Measurements from ENCODE around the gene ZNF462.

DNA sequence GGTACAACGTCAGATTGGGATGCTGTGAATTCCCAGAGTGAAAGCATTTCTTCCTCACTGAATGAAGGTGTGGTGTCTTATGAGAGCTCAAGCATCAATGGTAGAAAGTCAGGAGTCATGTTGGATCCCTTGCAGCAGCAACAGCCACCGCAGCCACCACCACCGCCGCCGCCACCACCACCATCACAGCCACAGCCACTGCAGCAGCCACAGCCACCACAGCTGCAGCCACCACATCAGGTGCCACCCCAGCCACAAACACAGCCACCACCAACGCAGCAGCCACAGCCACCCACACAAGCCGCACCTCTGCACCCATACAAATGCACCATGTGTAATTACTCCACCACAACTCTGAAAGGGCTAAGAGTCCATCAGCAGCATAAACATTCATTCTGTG, 62.4 kb downstream of the ZNF462 start:
- TF ChIP-seq, protein P1, sequence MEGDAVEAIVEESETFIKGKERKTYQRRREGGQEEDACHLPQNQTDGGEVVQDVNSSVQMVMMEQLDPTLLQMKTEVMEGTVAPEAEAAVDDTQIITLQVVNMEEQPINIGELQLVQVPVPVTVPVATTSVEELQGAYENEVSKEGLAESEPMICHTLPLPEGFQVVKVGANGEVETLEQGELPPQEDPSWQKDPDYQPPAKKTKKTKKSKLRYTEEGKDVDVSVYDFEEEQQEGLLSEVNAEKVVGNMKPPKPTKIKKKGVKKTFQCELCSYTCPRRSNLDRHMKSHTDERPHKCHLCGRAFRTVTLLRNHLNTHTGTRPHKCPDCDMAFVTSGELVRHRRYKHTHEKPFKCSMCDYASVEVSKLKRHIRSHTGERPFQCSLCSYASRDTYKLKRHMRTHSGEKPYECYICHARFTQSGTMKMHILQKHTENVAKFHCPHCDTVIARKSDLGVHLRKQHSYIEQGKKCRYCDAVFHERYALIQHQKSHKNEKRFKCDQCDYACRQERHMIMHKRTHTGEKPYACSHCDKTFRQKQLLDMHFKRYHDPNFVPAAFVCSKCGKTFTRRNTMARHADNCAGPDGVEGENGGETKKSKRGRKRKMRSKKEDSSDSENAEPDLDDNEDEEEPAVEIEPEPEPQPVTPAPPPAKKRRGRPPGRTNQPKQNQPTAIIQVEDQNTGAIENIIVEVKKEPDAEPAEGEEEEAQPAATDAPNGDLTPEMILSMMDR (IDR thresholded peaks at IDR 0.05): no peak
- no peak for TF ChIP-seq POLR2A (IDR thresholded peaks at IDR 0.05)
